ENCODE results near the gene ZSCAN23.
"Not testable (repeated sequence)": the region's sequence is repeated elsewhere in the genome, so short reads cannot be mapped to it uniquely, and the experiment has no call there.

Gene ZSCAN23

DNA sequence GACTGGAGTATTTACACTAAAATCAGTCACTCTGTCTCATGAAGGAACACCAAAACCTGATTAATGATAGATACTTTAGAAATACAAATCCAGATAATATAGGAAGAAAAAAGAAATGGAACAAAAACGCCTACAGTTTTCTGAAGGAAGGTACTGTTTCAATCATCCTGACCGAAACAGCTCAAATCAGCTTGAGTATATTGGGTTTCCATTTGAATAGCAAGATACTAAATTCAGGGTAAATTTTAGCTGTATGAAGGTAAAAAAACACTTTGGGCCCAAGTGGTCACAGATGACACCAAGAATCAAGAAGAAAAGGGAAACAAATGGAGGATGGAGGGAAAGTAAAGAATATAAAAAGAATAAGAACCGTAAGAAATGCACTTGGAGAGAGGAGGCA, 6.9 kb downstream of the ZSCAN23 start:
- no peak for DNase-seq

DNA sequence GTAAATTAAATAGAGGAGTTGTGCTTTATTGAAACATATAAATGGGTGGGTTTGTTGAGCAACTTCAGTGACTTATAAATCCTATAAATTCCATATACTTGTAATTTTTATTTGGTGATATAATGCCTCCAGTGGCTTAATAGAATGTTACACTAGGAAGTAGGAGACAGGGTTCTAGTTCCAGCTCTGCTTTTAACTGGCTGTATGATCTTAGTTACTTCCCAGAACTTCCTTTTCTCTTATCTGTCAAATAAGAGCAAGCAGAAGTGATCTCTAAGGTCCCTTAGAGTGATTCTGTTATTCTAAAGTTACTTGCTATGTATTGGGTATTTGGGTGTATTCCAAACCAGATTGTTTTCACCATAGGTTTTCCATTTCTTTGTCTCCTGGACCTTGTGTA, 10.2 kb downstream of the ZSCAN23 start:
- DNase-seq = no peak

DNA sequence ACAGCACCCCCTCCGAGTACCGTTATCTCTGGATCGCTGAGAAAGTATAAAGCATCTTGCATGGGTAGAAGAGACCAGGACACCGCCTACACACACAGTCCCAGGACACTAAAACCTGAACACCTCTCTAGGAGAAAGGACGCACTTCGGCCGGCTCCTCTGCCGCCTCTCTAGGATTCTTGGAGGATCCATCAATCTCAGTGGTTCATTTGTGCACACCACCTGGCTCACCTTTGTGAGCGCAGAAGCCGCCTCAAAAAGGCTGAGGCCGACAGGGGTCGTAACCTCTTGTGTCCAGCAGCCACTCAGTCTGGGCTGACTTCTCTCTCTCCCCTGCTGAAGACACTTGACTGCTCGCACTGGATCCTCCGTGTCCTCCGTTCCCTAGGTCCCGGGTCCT, 13.5 kb downstream of the ZSCAN23 start:
- DNase-seq = no peak

DNA sequence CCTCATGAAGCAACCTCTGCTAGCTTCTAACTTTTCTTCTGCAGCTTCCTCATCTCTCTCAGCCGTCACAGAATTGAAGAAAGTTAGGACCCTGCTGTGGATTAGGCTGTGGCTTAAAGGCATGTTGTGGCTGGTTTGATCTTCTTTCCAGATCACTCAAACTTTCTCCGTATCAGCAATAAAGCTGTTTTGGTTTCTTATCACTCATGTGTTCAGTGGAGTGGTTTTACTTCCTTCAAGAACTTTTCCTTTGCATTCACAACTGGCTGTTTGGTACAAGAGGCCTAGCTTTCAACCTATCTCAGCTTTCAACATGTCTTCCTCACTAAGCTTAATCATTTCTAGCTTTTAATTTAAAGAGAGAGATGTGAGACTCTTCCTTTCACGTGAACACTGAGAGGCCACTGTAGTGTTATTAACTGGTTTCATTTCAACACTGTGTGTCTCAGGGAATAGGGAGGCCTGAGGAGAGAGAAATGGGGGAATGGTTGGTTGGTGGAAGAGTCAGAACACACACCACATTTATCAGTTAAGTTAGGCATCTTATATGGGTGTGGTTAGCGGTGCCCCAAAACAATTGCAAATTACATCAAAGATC, 17.2 kb downstream of the ZSCAN23 start:
- DNase-seq = no peak

DNA sequence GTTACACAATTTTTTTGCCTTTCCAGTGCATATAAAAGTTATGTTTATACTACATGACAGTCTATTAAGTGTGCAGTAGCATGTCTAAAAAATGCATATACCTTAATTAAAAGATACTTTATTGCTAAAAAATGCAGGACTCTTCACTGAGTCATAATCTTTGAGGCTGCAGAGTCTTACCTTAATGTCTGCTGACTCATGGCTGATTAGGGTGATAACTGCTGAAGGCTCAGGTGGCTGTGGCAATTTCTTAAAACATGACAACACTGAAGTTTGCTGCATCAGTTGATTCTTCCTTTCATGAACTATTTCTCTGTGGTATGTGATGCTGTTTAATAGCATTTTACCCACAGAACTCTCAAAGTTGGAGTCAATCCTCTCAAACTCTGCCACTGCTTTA, 19.1 kb downstream of the ZSCAN23 start:
- DNase-seq = no peak

DNA sequence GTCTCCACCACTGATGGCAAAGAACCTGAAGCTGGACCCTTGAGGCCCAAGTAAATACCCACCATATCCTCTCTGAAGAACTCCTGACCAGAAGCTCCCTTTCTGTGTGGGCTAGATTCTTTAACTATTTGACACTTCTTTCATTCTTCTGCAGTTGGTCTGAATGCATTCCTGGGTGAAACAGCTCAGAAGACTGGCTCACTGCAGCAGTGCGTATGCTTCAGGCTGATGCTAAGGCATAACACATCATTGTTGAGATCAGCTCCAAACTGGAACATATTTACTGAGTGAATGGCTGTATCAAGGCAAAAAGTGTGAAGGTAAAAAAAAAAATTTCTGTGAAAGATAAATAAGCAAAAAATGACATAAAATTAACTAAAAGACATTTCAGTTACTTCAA, 19.7 kb downstream of the ZSCAN23 start:
- no peak for DNase-seq

DNA sequence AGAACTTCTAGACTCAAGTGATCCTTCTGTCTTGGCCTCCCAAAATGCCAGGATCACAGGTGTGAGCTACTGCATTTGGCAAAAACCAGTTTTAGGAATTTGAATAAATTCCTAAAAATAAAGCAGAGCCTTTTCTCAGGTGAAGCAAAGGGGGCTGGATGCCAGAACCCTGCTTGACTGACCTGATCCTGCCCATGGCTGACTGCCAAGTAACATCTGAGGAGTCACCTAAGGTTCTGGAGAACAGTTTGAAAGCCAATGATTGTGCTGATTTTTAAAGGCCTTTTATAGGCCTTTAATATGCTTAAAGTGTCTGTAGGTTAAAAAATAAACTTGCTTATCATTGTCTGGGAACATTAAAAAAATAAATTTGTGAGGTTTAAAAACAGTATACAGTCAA, 29.6 kb downstream of the ZSCAN23 start:
- no peak for DNase-seq

DNA sequence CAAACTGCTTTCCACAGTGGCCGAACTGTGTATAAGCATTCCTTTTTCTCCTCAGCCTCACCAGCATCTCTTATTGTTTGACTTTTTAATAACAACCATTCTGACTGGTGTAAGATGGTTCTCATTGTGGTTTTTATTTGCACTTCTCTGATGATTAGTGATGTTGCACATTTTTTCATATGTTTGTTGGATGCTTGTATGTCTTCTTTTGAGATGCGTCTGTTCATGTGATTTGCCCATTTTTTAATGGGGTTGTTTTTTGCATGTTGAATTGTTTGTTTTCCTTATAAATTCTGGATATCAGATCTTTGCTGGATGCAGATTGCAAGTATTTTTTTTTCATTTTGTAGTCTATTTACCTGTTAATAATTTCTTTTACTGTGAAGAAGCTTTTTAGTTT, 32.5 kb downstream of the ZSCAN23 start:
- DNase-seq = no peak

DNA sequence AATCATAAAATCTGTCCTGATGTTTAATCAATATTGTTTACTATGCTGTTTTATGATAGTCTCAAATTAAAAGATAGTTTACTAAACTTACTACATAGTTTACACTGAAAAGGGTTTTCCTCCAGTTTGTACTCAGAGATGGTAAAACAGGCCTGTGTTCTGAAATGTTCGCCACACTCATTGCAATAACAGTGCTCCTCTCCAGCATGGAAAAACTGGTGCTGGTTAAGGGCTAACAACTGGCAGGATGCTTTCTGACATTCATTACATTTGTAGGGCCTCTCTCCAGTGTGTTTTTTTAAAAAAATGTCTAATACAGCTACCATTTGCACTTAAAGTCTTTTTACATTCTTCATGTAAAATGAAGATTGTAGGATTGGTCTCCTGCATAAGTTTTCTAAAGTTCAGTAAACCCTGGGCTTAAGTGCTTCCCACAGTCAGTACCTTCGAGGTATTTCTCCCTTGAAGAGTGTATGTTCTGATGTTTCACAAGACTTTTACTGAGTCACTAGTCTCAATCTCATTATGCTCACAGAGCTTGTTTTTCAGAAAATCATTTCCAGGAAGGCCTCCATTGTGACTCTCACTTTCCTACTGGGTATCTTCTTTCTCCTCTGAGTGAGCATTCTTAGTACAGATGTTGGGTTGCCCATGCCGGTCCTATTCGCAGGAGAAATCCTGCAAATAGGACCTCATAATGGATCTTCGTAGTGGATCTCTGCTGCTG, 35.1 kb downstream of the ZSCAN23 start:
- no peak for DNase-seq

DNA sequence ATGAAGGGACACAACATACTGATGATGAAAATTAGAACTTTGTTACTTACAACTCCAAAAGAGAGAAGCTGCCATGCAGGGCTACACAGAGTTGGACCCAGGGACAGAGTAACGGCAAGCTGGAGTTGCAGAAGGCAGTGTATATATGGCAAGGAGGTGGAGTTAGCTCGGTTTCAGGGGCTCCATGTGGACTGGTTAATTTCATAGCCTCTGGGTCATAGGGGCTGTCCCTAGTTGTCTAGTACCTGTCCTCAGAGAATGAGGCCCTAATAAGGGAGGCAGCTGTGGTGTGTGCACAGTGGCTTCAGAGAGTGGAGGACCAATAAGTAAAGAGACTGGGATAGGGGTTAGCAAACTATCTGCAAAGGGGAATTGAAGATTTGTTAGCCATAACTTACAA, 35.9 kb downstream of the ZSCAN23 start:
- no peak for DNase-seq

DNA sequence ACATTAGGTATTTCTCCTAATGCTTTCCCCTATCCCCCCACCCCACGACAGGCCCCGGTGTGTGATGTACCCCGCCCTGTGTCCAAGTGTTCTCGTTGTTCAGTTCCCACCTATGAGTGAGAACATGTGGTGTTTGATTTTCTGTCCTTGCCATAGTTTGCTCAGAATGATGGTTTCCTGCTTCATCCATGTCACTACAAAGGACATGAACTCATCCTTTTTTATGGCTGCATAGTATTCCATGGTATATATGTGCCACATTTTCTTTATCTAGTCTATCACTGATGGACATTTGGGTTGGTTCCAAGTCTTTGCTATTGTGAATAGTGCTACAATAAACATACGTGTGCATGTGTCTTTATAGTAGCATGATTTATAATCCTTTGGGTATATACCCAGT, 39.4 kb downstream of the ZSCAN23 start:
- DNase-seq = not testable (repeated sequence)

DNA sequence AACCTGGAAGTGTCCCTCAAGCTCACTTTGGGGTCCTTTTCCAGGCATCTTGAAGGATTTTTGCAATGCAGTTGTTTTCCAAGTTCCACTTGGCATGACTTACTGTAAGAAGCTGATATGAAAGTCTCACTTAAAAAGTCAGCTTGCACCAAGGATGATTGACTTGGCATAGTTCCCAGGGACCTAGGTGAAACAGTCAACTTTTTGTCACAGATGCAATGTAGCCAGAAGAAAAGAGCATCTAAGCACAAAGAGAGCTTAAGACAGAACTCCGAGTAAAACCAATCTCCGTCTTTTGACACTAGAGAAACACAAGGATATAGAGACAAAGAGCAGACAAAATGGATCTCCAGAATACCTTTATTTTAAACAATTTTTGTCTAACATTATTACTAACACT, 41.1 kb downstream of the ZSCAN23 start:
- DNase-seq = no peak

DNA sequence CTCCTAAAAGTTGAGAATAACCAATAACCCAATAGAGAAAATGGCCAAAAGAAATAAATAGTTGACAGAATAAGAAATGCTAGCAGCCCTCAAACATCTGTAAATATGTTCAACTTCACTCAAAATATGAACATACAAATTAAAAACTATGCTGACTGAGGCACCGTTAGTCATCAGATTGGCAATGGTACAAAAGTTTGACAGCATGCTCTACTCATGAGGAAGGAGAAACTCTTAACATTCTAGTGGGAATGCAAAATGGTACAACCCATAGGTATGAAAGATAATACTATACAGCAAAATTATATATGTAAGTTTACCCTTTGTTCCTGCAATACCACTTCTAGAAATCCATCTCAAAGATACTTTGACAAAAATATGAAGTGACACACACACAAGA, 42.1 kb downstream of the ZSCAN23 start:
- DNase-seq = no peak

DNA sequence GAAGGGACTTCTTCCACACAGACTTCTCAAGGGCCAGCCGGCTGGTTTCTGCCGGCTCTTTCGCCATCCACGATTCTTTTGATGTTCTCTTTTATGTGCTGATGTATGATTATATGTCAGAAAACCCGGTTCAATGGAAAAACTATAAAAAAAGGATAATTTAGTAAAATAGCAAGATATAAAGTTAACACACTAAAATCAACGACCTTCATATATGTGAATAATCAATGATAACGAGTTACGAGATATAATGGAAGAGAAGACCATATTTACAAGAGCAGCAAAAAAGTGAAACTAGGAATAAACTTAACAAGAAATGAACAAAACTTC, 43.2 kb downstream of the ZSCAN23 start:
- no peak for DNase-seq

DNA sequence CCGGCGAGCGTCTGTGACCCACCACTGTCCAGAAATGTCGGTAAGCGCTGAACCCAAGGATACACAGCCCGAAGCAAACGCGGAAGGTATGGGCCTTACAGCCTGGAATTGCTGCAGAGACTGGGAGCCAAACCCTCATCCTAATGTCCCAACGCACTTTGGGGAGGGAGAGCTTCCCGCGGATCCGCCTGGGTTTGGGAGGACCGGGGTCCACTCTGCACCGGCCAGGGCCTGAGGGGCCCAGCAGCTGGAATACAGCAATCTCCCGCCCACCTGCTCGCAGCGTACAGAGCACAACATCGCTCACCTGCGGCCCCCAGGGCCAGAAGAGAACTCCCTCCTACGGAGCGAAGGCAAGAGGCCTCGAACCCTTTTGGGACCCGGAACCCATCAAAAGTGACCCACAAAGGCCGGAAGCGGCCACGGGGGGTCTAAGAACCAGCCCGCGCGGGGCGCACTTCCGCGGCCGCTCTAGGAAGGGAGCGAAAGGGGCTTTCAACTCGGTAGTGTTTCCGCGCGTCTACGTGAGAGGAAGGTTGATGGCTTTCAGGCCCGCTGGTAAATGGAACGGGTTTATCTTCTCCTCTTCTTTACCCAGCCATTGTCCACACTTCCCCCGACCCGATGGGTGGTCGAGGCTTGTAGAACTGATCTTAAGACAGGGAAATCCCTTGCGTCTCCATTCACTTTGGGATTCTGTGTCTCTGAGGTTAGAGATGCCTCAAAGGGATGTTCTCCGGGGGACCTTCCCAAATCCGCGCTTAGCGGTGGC, 43.8 kb downstream of the ZSCAN23 start, which contains the start of gene ZSCAN12:
TSS of gene ZSCAN12 (minus strand) at position 398 of the 772 bp plus-strand sequence. CDS start 1,342 bp downstream, outside the sequence.
- peak; percentile 89 for DNase-seq

DNA sequence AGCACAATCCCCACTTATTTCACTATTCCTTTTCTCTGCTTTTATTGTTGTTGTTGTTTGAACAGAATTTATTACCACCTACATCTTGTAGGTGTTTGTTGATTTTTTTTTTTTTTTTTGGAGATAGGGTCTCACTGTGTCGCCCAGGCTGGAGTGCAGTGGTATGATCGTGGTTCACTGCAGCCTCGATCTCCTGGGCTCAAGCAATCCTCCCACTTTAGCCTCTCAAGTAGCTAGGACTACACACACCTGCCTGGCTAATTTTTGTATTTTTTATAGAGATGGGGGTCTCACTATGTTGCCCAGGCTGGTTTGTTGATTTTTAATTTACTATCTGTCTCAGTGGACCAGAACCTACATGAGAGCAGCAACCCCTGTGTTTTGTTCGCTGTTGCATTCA, 47.4 kb downstream of the ZSCAN23 start:
- no peak for DNase-seq

DNA sequence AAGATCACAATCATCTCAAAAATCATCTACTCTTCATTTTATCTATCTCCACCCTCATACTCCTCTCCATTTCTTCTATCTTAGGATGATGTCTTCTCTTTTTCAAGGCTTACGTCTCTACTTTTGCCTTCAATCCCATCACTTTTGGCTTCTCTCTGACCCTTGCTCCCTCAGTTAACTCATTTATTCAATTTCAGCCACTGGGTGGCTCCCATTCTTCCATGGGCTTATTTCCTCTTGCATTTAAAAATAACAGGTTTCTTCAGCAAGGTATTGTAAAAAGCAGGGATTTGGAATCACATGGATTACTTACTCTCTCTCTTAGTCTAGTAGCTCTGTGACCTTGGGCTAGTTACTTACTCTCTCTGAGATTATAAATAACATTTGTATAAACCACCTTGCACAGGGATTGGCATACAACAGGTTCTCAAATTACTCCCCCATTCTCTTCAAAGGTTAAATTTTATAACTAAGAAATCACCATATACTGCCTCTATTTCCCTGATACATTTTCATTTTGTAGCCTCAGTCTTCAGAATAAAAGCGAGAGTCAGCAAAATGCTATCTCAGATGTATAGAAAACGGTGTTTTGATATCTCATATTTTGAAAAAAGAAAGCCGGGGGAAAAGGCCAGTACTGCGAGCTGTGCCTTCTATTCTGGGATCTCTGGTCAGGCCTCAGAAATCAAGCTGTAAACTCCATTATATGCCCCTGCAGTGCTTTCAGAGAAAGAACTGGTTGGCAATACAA, 49.2 kb downstream of the ZSCAN23 start:
- DNase-seq = no peak

DNA sequence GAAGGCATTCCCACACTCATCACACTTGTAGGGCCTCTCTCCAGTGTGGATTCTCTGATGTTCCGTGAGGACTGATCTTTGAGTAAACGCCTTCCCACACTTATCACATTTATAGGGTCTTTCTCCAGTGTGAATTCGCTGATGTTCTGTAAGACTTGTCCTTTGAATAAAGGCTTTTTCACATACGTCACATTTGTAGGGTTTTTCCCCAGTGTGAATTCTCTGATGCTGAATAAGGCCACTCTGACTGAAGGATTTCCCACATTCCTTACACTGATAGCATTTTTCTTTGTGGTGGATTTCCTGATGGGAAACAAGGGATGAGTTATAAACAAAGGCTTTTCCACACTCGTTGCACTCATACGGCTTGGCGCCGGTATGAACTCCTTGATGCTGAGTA, 52.6 kb downstream of the ZSCAN23 start:
- DNase-seq = no peak

DNA sequence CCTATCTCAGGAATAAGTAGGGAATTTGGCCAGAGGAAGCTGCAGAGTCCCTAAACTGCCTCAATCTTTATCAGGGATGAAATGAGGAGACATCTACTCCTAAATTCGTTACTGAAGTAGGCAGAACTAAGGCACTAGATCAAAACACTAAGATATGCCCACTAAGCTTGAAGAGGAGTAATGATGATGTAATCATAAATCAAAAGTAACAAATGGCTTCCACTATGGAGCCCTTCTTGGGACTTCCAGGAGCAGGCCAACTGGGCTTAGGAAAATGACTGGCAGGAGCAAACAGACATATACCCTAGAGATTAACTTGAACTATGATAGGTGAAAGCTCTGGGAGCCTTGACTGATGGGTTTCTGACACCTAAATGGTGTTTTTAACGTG, 59.2 kb downstream of the ZSCAN23 start:
- no peak for DNase-seq

DNA sequence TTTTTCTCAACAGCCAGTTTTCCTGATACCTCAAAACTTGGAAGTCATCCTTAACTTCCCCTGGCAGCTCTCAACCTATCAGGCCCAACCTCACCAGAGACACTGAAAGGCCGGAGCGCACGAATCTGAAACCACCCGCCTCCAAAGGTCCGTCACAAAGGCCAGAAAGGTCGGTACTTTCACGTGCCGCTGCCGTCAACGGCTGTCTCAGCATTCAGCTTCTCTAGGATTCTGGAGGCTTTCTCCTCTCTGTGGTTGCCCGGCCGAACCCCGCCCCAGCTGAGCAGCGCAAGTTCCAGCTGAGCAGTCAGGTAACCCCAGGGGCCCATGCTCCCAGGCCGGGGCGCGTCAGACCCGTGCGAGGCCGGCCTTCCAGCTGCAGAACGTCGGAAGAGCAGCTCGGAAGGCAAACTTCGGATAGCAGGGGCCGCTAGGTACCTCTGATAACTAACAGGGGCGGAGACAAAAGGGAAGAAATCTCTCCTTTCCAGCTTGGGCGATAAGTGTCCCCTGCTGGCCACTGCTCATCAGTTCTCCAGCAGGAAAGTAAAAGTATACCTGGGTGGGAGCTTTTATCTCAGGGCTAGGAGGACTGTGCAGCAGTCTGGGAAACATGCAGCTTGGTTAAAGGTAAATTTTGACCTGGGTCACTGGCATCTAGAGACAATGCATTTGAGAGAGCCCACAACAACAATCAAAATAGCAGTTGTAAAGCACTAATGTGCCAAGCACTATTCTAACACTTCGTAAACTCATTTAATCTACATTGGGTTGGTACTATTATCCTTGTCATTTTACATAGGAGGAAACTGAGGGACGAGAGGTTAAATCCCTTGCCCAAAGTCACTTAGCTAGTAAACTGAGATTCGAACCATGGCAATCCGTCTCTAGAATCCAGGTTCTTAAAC, 59.8 kb downstream of the ZSCAN23 start:
- DNase-seq = peak; percentile 75
